CD4-positive, alpha-beta T cell treated with Interferon gamma for 1 hour (primary cell): ENCODE results near the gene GAGE10.
"Not testable (repeated sequence)": the region's sequence is repeated elsewhere in the genome, so short reads cannot be mapped to it uniquely, and the experiment has no call there.

Experiments used
- DNase-seq: peaks from one replicate; pipeline ENCODE4 v3.0.0-alpha.2; 2020

Gene GAGE10

DNA sequence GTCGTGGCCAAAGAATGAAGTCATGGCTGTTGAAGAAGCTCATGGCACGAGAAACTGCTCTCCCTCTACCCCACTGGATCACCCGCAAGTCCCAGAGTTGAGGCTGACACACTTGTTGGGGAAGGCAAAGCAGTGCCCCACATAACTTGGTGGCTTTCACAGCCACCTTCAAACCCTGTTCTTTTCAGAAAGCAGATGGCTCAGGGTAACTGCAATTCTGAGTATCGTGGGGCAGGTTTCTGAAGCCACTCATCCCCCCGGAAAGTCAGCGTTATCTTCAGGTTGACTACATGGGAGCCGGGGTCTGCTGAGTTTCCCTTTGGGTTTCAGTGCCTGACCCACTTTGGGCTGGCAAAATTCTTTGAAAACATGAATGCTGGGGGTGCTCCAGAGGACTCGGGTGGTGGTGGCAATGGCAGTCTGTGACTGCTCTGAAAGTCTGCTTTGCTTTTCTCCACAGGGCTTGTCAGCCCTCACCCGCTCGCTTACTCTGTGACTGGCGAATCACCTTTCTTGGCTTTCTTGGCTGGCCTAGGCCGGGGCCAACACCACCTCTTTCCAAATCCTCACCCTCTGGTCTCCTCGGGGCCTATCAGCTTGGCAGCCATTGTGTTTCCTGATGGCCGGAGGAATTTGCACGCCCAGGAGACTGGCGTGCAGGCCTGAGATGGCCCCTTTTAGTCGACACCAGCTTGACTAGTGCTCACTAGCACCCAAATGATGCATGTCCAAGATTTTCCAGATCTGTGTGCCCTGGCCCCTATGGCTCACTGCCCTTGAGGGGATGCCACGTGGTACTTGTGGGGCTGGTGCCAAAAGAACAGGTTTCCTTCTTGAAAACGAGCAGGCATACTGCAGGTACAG lies 26.5 kb upstream of the GAGE10 start:
- DNase-seq = no peak

DNA sequence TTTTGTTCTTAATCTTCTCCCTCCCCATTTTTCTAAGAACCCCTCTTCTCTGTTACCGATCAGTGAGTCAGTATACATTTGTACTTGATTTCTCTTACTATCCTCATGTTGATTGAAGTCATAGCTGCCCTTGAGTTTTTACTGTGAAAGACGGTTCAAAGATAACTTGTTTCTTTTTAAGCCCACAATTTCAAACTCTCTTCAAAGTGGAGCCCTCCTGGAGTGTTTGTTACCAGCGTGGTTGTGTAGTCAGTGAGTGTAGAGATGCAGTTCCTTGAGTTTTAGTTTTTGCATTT lies 26.0 kb upstream of the GAGE10 start:
- no peak for DNase-seq

DNA sequence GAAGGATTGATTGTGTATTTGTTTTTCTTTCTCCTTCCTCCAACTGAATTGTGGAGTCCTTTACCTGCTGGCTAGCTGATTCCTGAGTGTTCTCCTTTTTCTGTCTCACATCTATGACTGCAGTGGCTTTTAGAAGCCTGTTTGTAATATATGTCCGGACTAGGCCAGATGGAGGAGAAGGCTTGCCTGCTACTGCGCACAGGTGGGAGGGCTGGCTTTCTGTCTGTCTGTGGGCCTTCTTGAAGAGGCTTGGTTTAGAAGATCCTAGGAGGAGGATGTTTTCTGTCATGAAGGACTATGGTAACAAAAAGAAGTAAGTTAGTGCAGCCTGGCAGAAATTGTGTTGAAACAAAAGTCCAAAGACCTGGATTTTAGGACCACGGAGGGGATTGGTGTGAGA lies 25.4 kb upstream of the GAGE10 start:
- DNase-seq = no peak

DNA sequence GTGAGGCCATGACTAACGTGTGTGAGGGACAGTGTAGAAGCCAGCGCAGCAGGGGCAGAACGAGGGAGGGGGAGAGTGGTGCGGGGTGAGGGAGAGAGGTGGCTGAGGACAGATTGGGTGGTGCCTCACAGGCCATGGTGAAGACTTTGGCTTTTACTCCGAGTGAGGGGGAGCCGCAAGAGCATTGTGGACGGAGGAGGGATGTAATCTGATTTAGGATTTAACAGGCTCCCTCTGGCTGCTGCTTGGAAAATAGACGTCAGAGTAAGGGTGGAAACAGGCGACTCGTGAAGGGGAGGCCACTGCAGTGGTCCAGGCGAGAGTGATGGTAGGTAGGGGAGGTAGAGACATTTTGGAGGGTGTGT lies 20.8 kb upstream of the GAGE10 start:
- no peak for DNase-seq

DNA sequence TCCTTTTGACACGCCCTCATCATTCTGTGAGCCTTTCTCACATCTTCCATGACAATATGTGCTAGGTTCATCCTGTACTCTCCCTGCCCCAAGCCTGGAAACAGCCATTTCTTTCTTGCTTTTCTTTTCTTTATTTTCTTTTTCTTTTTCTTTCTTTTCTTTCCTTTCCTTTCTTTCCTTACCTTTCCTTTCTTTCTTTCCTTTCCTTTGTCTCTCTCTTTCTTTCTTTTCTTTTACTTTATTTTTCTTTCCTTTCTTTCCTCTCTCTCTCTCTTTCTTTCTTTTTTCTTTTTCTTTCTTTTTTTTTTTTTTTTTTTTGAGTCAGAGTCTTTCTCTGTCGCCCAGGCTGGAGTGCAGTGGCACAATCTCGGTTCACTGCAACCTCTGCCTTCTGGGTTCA lies 19.2 kb upstream of the GAGE10 start:
- DNase-seq = no peak

DNA sequence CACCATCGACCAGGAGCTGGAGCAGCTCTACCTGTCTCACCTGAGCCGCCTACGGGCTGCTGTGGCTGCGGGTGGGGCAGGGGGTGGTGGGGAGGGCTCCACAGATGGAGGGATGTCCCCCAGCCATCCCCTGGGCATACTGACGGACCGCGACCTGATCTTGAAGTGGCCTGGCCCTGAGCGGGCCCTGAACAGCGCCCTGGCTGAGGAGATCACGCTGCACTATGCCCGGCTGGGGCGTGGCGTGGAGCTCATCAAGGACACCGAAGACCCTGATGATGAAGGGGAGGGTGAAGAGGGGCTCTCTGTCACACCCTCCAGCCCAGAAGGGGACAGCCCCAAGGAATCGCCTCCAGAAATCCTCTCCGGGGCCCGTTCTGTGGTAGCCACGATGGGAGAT lies 17.3 kb upstream of the GAGE10 start:
- no peak for DNase-seq

DNA sequence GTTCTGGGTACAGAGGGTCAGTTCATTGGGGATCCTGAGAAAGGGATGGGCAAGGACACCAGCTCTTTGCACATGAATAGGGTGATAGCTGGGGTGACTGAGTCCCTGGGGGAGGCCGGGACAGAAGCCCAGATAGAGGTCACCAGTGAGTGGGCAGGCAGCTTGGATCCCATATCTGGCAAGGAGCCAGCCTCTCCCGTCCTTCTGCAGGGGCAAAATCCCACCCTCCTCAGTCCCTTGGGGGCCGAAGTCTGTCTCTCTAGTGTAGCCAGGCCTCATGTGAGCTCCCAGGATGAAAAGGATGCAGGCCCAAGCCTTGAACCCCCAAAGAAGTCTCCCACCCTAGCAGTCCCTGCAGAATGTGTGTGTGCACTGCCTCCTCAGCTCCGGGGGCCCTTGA lies 16.9 kb upstream of the GAGE10 start:
- DNase-seq = no peak

DNA sequence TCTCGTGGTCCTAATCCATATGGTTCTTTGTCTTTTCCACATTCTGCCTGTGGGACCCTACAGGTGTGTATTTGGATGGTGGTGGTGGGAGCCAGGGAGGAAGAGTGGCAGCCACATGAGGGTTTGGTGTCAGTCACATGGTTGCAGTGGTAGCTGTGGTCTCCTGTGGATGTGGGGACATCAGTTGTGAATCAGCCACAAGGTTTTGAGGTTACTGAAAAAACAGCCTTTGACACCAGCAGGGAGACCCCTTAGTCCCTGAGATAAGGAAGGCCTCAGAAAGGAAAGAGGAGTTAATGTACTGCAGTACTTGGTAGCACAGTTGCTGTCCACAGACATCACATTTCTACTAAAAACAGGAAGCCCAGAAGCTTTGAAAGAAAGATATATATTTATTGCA lies 15.8 kb upstream of the GAGE10 start:
- no peak for DNase-seq

DNA sequence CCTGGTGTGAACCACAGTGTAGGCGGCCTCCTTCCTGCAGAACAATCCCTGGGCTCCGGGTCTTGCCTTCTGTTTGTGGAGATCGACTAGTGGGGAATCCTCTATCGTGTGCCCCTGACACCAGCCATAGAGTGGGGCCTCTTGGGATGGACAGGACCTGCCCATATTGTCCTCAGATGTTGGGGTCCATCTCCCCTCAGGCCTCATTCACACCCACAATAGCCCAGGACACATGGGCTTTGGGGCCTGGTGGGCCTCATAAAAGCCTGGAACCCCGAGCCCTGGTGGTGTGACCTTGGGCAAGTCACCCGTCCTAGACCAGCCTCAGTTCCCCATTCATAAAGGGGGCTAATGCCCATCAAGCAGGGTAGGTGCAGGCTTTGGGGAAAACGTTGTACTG lies 13.2 kb upstream of the GAGE10 start:
- DNase-seq = no peak

DNA sequence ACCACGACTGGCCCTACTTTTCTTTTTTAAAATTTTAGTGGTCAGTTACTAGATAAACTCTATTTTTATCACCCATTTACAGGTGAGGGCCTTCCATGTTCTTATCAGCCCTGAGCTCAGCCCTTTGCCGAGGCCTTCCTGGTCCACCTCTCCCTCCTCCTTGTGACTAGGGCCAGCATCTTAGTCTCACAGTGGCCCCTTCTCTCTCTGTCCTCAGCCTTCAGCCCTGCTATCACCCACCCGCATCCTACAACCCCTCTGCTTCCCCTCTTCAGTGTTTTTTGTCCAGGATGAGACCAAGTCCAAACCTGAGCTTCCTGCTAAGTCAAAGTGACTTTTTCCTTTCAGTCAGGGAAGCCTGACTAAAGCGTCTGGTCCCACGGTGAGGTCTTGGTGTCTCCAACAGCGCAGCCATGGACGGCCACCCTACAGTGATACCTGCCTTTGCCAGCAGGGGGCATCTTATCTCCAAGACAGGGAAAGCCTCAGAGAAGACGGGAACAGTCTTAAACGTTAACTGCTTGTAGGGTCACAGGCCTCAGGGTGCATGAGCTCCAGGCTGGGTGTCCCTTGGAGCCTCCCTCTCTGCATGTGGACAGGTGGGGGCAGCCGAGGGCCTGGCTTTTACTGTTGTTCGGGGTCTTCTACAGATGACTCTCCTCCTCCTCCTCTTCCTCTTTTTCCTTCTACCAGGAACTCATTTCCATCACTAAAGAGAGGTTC lies 11.7 kb upstream of the GAGE10 start:
- peak; percentile 55 for DNase-seq

DNA sequence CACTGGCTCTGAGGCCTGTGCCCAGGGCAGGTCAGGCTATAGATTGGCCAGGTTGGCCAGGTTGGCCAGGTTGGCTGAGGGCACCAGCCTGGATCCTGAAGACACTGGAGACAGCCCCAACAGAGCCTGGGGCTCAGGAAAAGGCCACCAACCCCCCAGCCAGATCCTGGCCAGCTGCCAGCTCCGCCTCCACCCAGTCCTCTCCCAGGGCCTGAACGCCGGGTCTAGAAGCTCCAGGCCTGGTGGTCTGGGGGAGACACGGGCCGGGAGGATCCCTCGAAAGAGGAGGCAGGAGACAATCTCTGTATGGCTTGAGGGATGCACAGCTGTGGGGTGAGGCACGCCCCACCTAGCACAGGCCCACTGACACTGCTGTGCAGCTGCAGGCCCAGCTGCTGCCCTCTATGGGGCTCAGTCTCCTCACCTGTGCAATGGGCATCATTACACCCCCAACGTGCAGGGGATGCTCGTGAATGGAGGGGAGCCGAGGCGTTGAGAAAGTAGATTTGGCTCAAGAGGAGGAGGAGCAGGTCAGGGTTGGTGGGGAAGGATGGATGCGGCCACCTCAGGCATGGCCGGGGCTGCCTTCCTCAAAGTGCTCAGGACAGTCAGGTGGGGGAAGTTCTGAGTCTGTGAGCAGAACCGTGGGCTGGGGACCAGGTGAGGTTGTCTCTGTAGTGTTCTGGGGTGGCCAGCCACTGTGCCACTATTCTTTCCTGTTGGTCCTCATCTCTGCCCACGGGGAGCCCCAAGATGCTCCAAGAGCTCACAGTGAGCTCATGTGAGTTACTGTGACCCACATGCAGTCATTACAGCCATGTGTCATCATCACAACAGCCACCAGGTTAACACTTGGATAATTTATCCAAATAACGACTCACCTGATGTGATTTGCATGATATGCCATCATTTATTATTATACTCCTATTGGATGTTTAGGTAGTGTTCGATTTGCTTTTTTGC lies 10.8 kb upstream of the GAGE10 start:
- no peak for DNase-seq

DNA sequence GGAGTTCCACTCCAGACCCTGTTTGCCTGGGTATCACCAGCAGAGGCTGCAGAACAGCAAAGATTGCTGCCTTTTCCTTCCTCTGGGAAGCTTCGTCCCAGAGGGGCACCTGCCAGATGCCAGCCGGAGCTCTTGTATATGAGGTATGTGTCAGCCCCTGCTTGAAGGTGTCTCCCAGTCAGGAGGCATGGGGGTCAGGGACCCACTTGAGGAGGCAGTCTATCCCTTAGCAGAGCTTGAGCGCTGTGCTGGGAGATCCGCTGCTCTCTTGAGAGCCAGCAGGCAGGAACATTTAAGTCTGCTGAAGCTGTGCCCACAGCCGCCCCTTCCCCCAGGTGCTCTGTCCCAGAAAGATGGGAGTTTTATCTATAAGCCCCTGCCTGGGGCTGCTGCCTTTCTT lies 4.2 kb upstream of the GAGE10 start:
- not testable (repeated sequence) for DNase-seq

DNA sequence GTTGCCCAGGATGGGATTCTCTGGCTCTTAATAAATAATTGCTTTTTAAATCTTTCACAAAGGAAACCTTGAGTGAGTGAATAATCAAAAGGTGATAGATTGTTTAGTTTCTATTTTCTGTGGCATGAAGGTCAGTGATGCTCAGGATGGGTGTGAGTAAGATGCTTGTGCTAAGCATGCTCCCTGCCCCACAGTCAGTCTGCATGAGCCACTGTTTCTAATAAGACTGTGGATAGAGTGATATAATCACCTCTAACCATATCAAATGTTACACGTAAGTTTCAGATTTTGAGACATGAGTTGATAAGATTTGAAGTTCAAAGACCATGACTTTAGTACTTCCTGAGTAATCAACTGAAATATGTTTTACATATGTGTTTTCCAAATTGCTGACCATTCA lies 2.7 kb upstream of the GAGE10 start:
- no peak for DNase-seq

DNA sequence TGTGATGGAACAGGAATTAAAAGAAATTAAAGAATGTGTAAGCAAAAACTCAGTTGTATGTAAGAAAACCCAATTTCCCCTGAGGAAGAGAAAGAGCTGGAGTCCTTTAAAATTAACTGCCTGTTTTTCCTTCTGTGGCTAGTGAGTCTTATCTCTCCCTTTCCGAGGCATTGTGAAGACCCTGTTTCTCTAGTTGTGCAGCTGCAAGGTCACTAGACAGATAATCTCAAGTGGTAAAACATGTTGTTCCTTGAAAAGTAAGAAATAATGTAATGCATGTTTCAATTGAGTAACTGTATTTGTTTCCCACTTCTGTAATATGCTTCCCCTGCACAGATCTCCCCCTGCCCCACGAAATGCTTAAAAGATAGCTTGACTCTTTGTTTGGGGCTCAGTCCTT lies 4.3 kb downstream of the GAGE10 start:
- DNase-seq = not testable (repeated sequence)

DNA sequence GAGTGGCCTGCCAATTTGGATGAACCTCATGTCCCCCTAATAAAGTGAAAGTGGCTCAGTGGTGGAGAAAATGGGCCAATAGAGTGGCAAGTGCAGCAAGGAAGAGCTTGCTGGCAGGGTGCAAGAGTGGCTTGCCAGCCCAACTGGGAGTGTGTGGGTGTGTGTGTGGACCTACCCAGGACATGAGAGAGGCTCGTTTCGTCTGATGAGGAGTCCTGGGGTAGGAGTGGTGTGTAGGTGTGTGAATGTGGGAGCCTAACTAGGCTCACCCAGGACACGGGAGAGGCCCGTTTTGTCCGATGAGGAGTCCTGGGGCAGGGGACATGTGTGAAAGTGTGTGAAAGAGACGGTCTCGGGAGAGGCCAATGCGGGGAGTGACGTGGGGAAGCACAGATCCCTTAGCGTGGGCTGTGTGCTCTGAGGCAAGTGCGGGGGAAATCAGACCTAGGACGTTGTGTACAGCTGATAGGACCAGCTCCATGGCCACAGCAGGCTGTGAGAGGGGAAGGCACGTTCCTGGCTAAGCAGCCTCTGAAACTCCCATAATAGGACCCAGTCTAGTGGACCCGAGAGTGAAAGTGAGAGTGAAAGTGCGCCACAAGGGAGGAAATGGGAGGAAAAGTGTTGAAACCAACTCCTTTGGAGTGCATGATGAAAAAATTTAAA lies 5.3 kb downstream of the GAGE10 start:
- DNase-seq = peak; percentile 7

DNA sequence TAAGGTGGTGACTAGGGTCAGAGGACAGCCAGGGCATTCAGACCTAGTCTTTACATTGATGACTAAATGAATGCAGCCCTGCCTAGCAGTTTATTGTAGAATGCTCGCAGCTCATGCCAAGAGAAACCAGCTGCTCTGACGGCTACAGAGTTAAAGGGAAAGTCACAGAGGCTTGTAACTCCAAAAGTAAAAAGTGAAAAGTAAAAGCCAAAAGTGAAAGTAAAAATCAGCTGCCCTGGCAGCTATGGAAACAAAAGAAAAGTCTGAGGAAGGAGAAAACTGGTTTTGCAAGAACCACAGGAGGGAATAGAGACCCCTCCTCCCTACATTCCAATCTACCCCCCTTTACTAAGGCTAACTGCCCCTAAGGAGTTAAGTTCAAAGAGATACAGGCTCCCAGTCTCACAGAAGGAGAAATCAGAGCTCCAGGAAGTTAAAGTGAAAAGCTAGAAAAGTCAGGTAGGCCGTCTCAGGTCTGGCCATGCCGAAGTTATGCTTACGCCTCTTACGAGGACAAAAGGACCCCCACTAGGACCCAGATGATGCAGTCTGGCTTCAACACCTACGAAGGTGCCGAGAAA lies 6.0 kb downstream of the GAGE10 start:
- no peak for DNase-seq

DNA sequence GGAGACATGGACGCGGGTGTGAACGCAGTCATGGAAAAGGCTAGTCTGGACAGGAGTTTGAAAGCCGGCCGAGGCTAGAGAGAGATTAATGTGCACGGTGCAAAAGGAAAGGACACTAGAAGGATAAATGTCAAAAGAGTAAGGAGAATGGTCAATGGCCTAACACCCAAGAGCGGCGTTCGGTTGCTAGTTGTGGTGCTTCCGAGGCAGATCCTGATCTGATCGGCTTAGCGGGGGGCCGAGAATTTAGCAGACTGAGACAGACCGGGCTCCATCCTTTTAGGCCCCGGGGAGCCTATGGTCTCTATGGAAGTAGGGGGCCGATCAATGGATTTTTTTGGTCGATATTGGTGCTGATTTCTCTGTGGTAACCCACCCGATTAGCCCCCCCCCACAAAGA lies 6.9 kb downstream of the GAGE10 start:
- DNase-seq = no peak

DNA sequence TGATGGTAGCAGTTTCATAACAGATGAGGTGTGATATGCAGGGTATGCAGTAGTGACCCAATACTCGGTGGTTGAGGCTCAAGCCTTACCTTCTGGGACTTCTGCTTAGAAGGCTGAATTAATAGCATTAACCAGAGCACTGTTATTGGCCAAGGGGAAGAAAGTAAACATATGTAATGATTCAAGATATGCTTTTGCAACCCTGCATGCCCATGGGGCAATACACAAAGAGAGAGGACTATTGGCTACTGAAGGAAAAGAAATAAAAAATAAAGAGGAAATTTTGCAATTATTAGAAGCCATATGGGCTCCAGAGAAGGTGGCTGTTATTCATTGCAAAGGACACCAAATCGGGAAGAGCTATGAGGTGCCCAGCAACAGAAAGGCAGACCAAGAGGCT lies 8.7 kb downstream of the GAGE10 start:
- DNase-seq = no peak

DNA sequence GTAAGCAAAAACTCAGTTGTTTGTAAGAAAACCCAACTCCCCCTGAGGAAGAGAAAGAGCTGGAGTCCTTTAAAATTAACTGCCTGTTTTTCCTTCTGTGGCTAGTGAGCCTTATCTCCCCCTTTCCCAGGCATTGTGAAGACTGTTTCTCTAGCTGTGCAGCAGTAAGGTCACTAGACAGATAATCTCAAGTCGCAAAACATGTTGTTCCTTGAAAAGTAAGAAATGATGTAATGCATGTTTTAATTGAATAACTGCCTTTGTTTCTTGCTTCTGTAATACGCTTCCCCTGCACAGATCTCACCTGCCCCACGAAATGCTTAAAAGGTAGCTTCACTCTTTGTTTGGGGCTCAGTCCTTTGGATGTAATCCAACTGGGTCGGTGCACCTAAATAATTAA lies 12.6 kb downstream of the GAGE10 start:
- no peak for DNase-seq

DNA sequence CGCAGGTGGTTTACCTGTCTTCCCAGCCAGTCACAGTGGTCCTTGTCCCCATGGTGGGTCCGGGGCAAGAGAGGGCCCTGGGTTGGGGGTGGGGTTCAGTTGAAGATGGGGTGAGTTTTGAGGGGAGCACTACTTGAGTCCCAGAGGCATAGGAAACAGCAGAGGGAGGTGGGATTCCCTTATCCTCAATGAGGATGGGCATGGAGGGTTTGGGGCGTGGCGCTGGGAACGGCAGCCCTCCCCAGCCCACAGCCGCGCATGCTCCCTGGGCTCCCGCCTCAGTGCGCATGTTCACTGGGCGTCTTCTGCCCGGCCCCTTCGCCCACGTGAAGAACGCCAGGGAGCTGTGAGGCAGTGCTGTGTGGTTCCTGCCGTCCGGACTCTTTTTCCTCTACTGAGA lies 18.3 kb downstream of the GAGE10 start, which contains the start of gene GAGE12J:
GAGE12J (plus strand) TSS at position 301 of the 400 bp plus-strand sequence. CDS start 1,157 bp downstream, outside the sequence.
- not testable (repeated sequence) for DNase-seq

DNA sequence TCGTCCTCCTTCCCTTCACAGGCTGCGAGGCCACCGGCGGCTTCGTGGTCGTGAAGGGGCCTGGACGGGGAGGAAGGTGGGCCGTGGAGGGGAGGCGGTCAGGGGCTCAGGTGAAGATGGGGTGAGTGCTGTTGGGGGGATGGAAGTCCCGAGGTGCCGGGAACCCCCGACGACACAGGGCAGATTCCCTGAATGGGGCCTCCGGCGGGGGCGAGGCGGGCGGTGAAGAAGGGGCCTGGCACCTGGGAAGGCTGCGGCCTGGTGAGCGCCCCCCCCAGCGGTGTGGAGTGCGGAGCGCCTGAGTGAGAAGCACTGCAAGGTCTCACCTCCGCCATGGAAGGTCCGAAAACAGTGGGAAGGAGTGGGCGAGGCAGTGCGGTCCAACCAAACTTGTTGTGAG lies 18.8 kb downstream of the GAGE10 start:
- not testable (repeated sequence) for DNase-seq

DNA sequence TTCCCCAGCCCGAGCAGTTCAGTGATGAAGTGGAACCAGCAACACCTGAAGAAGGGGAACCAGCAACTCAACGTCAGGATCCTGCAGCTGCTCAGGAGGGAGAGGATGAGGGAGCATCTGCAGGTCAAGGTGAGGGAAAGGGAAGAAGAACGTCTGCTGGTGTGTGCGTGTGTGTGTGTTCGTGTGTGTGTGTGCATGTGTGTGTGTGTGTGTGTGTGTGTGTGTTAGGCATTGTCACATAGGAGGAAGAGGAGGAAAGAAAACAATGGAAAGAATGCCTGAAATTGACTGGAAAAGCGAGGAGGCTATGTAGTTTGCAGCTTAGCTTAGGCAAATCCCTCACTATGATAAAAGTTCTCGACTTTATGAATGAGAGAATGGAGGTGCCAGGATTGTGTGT lies 20.3 kb downstream of the GAGE10 start:
- DNase-seq = not testable (repeated sequence)
